Panc1 (cell line): ENCODE data around the gene DCUN1D2.

Source experiments
- POLR2AphosphoS5 ChIP-seq: IDR thresholded peaks from 2 replicates; pipeline ENCODE4 v1.6.1; 2012; ENCODE audit warnings: mild to moderate bottlenecking, low read depth, low read length, moderate library complexity
- SIN3A ChIP-seq: IDR thresholded peaks from 2 replicates; pipeline ENCODE4 v1.6.1; 2012; ENCODE audit warnings: low read depth, mild to moderate bottlenecking, low read length, moderate library complexity, borderline replicate concordance; ENCODE audit not compliant: insufficient read depth
- TCF7L2 ChIP-seq: IDR thresholded peaks from 2 replicates; pipeline ENCODE4 v1.6.1; 2011; ENCODE audit warnings: mild to moderate bottlenecking, low read depth, low read length, inconsistent platforms
- TF ChIP-seq, protein P1 (sequence below): fragments of 450-650 bp; IDR thresholded peaks from 2 replicates; pipeline ENCODE4 v1.5.1; 2017; ENCODE audit warnings: mild to moderate bottlenecking
- TF ChIP-seq, protein P2 (sequence below), 2 experiments: IDR thresholded peaks; 2 replicates each; pipeline ENCODE4 v1.6.1; 2011 to 2012; ENCODE audit warnings: low read depth in 2 of 2, control low read depth in 1 of 2, low read length in 1 of 2, mild to moderate bottlenecking in 1 of 2, moderate library complexity in 1 of 2; ENCODE audit not compliant: insufficient read depth in 1 of 2

DNA sequence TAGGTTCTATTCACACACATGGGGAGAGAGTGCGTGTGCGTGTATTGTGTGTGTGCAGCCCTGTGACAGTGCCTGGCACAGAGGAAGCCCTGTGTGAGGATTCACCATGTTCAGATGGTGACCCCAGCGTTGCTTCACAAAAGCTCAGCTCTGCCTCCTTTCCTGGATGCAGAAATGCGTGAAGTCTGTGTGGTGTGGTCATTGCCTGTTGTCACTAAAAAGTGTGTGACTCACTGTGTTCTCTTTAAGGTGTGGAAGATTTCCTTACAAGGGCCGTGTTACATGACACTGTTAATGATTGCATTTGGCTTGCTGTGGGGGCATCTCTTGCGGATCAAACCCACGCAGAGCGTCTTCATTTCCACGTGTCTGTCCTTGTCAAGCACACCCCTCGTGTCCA lies 19.5 kb upstream of the DCUN1D2 start:
- TF ChIP-seq POLR2AphosphoS5 (no peak), TCF7L2 (no peak), SIN3A (no peak)
- TF ChIP-seq, protein P1, sequence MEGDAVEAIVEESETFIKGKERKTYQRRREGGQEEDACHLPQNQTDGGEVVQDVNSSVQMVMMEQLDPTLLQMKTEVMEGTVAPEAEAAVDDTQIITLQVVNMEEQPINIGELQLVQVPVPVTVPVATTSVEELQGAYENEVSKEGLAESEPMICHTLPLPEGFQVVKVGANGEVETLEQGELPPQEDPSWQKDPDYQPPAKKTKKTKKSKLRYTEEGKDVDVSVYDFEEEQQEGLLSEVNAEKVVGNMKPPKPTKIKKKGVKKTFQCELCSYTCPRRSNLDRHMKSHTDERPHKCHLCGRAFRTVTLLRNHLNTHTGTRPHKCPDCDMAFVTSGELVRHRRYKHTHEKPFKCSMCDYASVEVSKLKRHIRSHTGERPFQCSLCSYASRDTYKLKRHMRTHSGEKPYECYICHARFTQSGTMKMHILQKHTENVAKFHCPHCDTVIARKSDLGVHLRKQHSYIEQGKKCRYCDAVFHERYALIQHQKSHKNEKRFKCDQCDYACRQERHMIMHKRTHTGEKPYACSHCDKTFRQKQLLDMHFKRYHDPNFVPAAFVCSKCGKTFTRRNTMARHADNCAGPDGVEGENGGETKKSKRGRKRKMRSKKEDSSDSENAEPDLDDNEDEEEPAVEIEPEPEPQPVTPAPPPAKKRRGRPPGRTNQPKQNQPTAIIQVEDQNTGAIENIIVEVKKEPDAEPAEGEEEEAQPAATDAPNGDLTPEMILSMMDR = no peak
- TF ChIP-seq, protein P2, sequence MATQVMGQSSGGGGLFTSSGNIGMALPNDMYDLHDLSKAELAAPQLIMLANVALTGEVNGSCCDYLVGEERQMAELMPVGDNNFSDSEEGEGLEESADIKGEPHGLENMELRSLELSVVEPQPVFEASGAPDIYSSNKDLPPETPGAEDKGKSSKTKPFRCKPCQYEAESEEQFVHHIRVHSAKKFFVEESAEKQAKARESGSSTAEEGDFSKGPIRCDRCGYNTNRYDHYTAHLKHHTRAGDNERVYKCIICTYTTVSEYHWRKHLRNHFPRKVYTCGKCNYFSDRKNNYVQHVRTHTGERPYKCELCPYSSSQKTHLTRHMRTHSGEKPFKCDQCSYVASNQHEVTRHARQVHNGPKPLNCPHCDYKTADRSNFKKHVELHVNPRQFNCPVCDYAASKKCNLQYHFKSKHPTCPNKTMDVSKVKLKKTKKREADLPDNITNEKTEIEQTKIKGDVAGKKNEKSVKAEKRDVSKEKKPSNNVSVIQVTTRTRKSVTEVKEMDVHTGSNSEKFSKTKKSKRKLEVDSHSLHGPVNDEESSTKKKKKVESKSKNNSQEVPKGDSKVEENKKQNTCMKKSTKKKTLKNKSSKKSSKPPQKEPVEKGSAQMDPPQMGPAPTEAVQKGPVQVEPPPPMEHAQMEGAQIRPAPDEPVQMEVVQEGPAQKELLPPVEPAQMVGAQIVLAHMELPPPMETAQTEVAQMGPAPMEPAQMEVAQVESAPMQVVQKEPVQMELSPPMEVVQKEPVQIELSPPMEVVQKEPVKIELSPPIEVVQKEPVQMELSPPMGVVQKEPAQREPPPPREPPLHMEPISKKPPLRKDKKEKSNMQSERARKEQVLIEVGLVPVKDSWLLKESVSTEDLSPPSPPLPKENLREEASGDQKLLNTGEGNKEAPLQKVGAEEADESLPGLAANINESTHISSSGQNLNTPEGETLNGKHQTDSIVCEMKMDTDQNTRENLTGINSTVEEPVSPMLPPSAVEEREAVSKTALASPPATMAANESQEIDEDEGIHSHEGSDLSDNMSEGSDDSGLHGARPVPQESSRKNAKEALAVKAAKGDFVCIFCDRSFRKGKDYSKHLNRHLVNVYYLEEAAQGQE (IDR thresholded peaks at IDR 0.05; ENCODE audit: insufficient read depth in 1 of 2, low read depth in 2 of 2, low read length in 1 of 2) = no peak
